IPS-15b (cell line): ENCODE data around the gene RAC3.

Experiments used
- H3K27me3 ChIP-seq: one replicate; pipeline ENCODE4 v1.6.1; 2013; ENCODE audit warnings: low read length; ENCODE audit not compliant: control insufficient read depth, insufficient read depth
- H3K36me3 ChIP-seq: one replicate; pipeline ENCODE4 v1.6.1; 2013; ENCODE audit warnings: low read length; ENCODE audit not compliant: control insufficient read depth, insufficient read depth
- H3K4me1 ChIP-seq: one replicate; pipeline ENCODE4 v1.6.1; 2013; ENCODE audit warnings: mild to moderate bottlenecking, low read length; ENCODE audit not compliant: control insufficient read depth, insufficient read depth
- H3K4me3 ChIP-seq: one replicate; pipeline ENCODE4 v1.5.1; 2013; ENCODE audit warnings: low read depth, low read length
- H3K9ac ChIP-seq: one replicate; pipeline ENCODE4 v1.6.1; 2013; ENCODE audit warnings: low read depth, mild to moderate bottlenecking, low read length
- H3K9me3 ChIP-seq: one replicate; pipeline ENCODE4 v1.6.1; 2013; ENCODE audit warnings: mild to moderate bottlenecking, low read length; ENCODE audit not compliant: control insufficient read depth, insufficient read depth

Gene RAC3

GRCh38 chr17:82016875-82017459 is 14.5 kb upstream of the RAC3 start:
- H3K36me3 ChIP-seq = peaks cover 21% of the 10 kb centered on the region
- H3K9ac ChIP-seq = no peak overlapping the region
- no peak overlapping the region for H3K4me3 ChIP-seq

GRCh38 chr17:82017612-82018151 is 13.8 kb upstream of the RAC3 start:
- Histone ChIP-seq H3K4me1 (no peaks in the 10 kb centered on the region), H3K9ac (no peak overlapping the region), H3K9me3 (no peaks in the 10 kb centered on the region), H3K27me3 (no peaks in the 10 kb centered on the region), H3K4me3 (no peak overlapping the region), H3K36me3 (peaks cover 17% of the 10 kb centered on the region)

More at GRCh38 chr17:82016875-82017459, 14.5 kb upstream of the RAC3 start:
- Histone ChIP-seq H3K9me3 (no peaks in the 10 kb centered on the region), H3K4me1 (no peaks in the 10 kb centered on the region), H3K27me3 (no peaks in the 10 kb centered on the region)

- Histone ChIP-seq H3K4me3 (no peak overlapping the region), H3K36me3 (peaks cover 17% of the 10 kb centered on the region), H3K4me1 (no peaks in the 10 kb centered on the region), H3K27me3 (no peaks in the 10 kb centered on the region), H3K9ac (no peak overlapping the region), H3K9me3 (no peaks in the 10 kb centered on the region)
Measured at GRCh38 chr17:82018152-82018988, 13.1 kb upstream of the RAC3 start.

GRCh38 chr17:82018989-82019689 is 12.3 kb upstream of the RAC3 start:
- H3K27me3 ChIP-seq = no peaks in the 10 kb centered on the region
- H3K4me1 ChIP-seq = no peaks in the 10 kb centered on the region
- H3K4me3 ChIP-seq = no peak overlapping the region
- no peaks in the 10 kb centered on the region for H3K9me3 ChIP-seq
- no peak overlapping the region for H3K9ac ChIP-seq
- peaks cover 17% of the 10 kb centered on the region for H3K36me3 ChIP-seq

- no peak overlapping the region for H3K9ac ChIP-seq
- H3K4me1 ChIP-seq = no peaks in the 10 kb centered on the region
- H3K27me3 ChIP-seq = no peaks in the 10 kb centered on the region
- no peaks in the 10 kb centered on the region for H3K9me3 ChIP-seq
- no peak overlapping the region for H3K4me3 ChIP-seq
- peaks cover 17% of the 10 kb centered on the region for H3K36me3 ChIP-seq
Measured at GRCh38 chr17:82019690-82020571, 11.5 kb upstream of the RAC3 start.

GRCh38 chr17:82020572-82021106 is 10.8 kb upstream of the RAC3 start:
- Histone ChIP-seq H3K36me3 (peaks cover 17% of the 10 kb centered on the region), H3K4me1 (no peaks in the 10 kb centered on the region), H3K27me3 (no peaks in the 10 kb centered on the region), H3K4me3 (no peak overlapping the region), H3K9me3 (no peaks in the 10 kb centered on the region), H3K9ac (no peak overlapping the region)

- Histone ChIP-seq H3K4me3 (peak overlapping the region; percentile 87), H3K9ac (no peak overlapping the region), H3K9me3 (no peaks in the 10 kb centered on the region), H3K4me1 (no peaks in the 10 kb centered on the region), H3K27me3 (no peaks in the 10 kb centered on the region), H3K36me3 (peaks cover 17% of the 10 kb centered on the region)
Measured at GRCh38 chr17:82021107-82021899, 10.2 kb upstream of the RAC3 start.

- peaks cover 17% of the 10 kb centered on the region for H3K36me3 ChIP-seq
- H3K4me1 ChIP-seq = no peaks in the 10 kb centered on the region
- no peaks in the 10 kb centered on the region for H3K9me3 ChIP-seq
- H3K9ac ChIP-seq = peak overlapping the region; percentile 49
- H3K4me3 ChIP-seq = peak overlapping the region; percentile 87
- no peaks in the 10 kb centered on the region for H3K27me3 ChIP-seq
Measured at GRCh38 chr17:82021900-82022309, 9.6 kb upstream of the RAC3 start.

GRCh38 chr17:82022310-82022980 is 9.0 kb upstream of the RAC3 start, which contains the start of gene CENPX:
TSS of gene CENPX (minus strand) at chr17:82022878. CDS start at chr17:82022861, 17 bp downstream.
- Histone ChIP-seq H3K4me1 (no peaks in the 10 kb centered on the region), H3K4me3 (peak within 1 kb of the TSS; percentile 87), H3K9ac (peak within 1 kb of the TSS; percentile 70), H3K36me3 (peaks cover 17% of the 10 kb centered on the region), H3K27me3 (no peaks in the 10 kb centered on the region), H3K9me3 (no peaks in the 10 kb centered on the region)

- Histone ChIP-seq H3K27me3 (no peaks in the 10 kb centered on the region), H3K36me3 (peaks cover 19% of the 10 kb centered on the region), H3K4me3 (peak within 1 kb of the TSS; percentile 87), H3K9me3 (no peaks in the 10 kb centered on the region), H3K9ac (peak within 1 kb of the TSS; percentile 70), H3K4me1 (no peaks in the 10 kb centered on the region)
Measured at GRCh38 chr17:82022981-82023446, 8.5 kb upstream of the RAC3 start, which contains the start of gene LRRC45. TSS of gene LRRC45 (plus strand) at chr17:82023305. CDS start at chr17:82023644, 339 bp downstream.
